ENCODE measurements around the gene RACGAP1.

DNA sequence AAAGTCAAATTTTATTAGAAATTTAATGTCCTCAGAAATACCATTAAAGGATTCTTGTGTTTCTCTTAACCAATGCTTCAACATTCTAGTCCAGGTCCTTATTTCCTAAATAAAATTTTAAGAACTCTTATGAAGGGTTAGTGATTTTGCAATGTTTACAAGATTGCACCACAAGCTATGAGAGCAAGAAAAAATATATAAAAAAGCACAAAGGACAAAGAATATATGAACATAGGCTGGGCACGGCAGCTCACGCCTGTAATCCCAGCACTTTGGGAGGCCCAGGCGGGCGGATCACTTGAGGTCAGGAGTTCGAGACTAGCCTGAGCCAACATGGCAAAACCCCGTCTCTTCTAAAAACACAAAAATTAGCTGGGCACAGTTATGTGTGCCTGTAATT, 7.7 kb downstream of the RACGAP1 start:
- TF ChIP-seq POLR2A (IDR thresholded peaks at IDR 0.05): no peak
- TF ChIP-seq, protein P1, sequence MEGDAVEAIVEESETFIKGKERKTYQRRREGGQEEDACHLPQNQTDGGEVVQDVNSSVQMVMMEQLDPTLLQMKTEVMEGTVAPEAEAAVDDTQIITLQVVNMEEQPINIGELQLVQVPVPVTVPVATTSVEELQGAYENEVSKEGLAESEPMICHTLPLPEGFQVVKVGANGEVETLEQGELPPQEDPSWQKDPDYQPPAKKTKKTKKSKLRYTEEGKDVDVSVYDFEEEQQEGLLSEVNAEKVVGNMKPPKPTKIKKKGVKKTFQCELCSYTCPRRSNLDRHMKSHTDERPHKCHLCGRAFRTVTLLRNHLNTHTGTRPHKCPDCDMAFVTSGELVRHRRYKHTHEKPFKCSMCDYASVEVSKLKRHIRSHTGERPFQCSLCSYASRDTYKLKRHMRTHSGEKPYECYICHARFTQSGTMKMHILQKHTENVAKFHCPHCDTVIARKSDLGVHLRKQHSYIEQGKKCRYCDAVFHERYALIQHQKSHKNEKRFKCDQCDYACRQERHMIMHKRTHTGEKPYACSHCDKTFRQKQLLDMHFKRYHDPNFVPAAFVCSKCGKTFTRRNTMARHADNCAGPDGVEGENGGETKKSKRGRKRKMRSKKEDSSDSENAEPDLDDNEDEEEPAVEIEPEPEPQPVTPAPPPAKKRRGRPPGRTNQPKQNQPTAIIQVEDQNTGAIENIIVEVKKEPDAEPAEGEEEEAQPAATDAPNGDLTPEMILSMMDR (IDR thresholded peaks at IDR 0.05): no peak
